ENCODE measurements around the gene AK8.

GRCh38 chr9:132708239-132708638 lies 169.8 kb downstream of the AK8 start:
- TF ChIP-seq CTCF (conservative IDR thresholded peaks at IDR 0.05; ENCODE audit: low read length): no peak
- TF ChIP-seq EZH2phosphoT487 (IDR thresholded peaks at IDR 0.05; ENCODE audit: borderline replicate concordance): no peak

All from Loucy (cell line).